Measurements from ENCODE around the gene ZNF628.

GRCh38 chr19:55530996-55531395 is 54.6 kb downstream of the ZNF628 start:
- TF ChIP-seq CTCF (IDR thresholded peaks at IDR 0.05 in 8 of 11, conservative IDR thresholded peaks at IDR 0.05 in 3 of 11) (no peak), POLR2A (IDR thresholded peaks at IDR 0.05) (no peak)

All from spleen (tissue), 7 donors.